Liver (tissue), 9 donors: ENCODE measurements around the gene ACAT1. TPM values are rescaled to one million over a fixed set of nuclear protein-coding genes. Genes with fewer than 3 reads are reported as not detected.

ENCODE experiments used
- DNase-seq: peaks from one replicate; pipeline ENCODE4 v3.0.0-alpha.2; 2017; ENCODE audit warnings: low spot score
- H3K27ac ChIP-seq, 2 donors: one replicate each; pipeline ENCODE4 v1.7.0; 2013; ENCODE audit warnings: inconsistent platforms in 2 of 2, low read length in 2 of 2, control low read depth in 1 of 2, low read depth in 1 of 2, mild to moderate bottlenecking in 1 of 2
- H3K27me3 ChIP-seq, 4 donors: one replicate each; pipeline versions ENCODE4 v1.6.1 to v1.7.0; 2013; ENCODE audit warnings: low read length in 3 of 4, inconsistent platforms in 1 of 4, mild to moderate bottlenecking in 1 of 4, moderate library complexity in 1 of 4; ENCODE audit not compliant: control insufficient read depth in 4 of 4, insufficient read depth in 4 of 4
- H3K36me3 ChIP-seq, 4 donors: one replicate each; pipeline versions ENCODE4 v1.6.1 to v1.7.0; 2013; ENCODE audit warnings: low read length in 3 of 4, mild to moderate bottlenecking in 3 of 4, low read depth in 1 of 4, moderate library complexity in 1 of 4; ENCODE audit not compliant: control insufficient read depth in 4 of 4, insufficient read depth in 3 of 4
- H3K4me1 ChIP-seq, 4 donors: one replicate each; pipeline versions ENCODE4 v1.6.1 to v1.7.0; 2013; ENCODE audit warnings: low read length in 3 of 4, mild to moderate bottlenecking in 3 of 4, moderate library complexity in 1 of 4; ENCODE audit not compliant: control insufficient read depth in 4 of 4, insufficient read depth in 4 of 4
- H3K4me3 ChIP-seq, 3 donors: one replicate each; pipeline versions ENCODE4 v1.6.1 to v1.7.0; 2013; ENCODE audit warnings: low read length in 3 of 3, control low read depth in 1 of 3, low read depth in 1 of 3, mild to moderate bottlenecking in 1 of 3
- H3K9ac ChIP-seq, 2 donors: one replicate each; pipeline ENCODE4 v1.7.0; 2013; ENCODE audit warnings: low read length in 2 of 2, mild to moderate bottlenecking in 2 of 2, moderate library complexity in 2 of 2, control low read depth in 1 of 2, low read depth in 1 of 2
- H3K9me3 ChIP-seq, 4 donors: one replicate each; pipeline versions ENCODE4 v1.6.1 to v1.7.0; 2013; ENCODE audit warnings: low read length in 3 of 4; ENCODE audit not compliant: control insufficient read depth in 4 of 4
- ATF3 ChIP-seq: IDR thresholded peaks from 2 replicates; pipeline ENCODE4 v1.6.1; 2016; ENCODE audit warnings: antibody characterized with exemption
- CTCF ChIP-seq: fragments of 150-350 bp; IDR thresholded peaks from 2 replicates; pipeline ENCODE4 v1.5.1; 2017; ENCODE audit warnings: improper control_type of control experiment, low read depth, low read length; ENCODE audit not compliant: missing input control
- EGR1 ChIP-seq, 2 donors: IDR thresholded peaks; 2 replicates each; pipeline ENCODE4 v1.6.1; 2016 to 2018; ENCODE audit warnings: antibody characterized with exemption in 2 of 2, low read depth in 2 of 2
- FOXA1 ChIP-seq: IDR thresholded peaks from 2 replicates; pipeline ENCODE4 v1.6.1; 2016; ENCODE audit warnings: antibody characterized with exemption
- FOXA2 ChIP-seq: IDR thresholded peaks from 2 replicates; pipeline ENCODE4 v1.6.1; 2016; ENCODE audit warnings: antibody characterized with exemption
- GABPA ChIP-seq, 2 donors: IDR thresholded peaks in 1 of 2; conservative IDR thresholded peaks in 1 of 2; 2 replicates each; pipeline ENCODE4 v1.6.1; 2016; ENCODE audit warnings: antibody characterized with exemption in 2 of 2, mild to moderate bottlenecking in 1 of 2, moderate library complexity in 1 of 2
- HNF4A ChIP-seq, 2 donors: conservative IDR thresholded peaks; 2 replicates each; pipeline ENCODE4 v1.6.1; 2016; ENCODE audit warnings: antibody characterized with exemption in 2 of 2, mild to moderate bottlenecking in 2 of 2
- HNF4G ChIP-seq: IDR thresholded peaks from 2 replicates; pipeline ENCODE4 v1.6.1; 2016; ENCODE audit warnings: antibody characterized with exemption
- JUND ChIP-seq, 2 donors: IDR thresholded peaks; 2 replicates each; pipeline ENCODE4 v1.6.1; 2016; ENCODE audit warnings: antibody characterized with exemption in 2 of 2
- MAX ChIP-seq: IDR thresholded peaks from 2 replicates; pipeline ENCODE4 v1.6.1; 2016; ENCODE audit warnings: antibody characterized with exemption
- NR2F2 ChIP-seq: IDR thresholded peaks from 2 replicates; pipeline ENCODE4 v1.6.1; 2016; ENCODE audit warnings: antibody characterized with exemption
- RAD21 ChIP-seq, 2 donors: IDR thresholded peaks; 2 replicates each; pipeline ENCODE4 v1.6.1; 2016; ENCODE audit warnings: antibody characterized with exemption in 2 of 2, mild to moderate bottlenecking in 2 of 2
- REST ChIP-seq: IDR thresholded peaks from 2 replicates; pipeline ENCODE4 v1.6.1; 2016; ENCODE audit warnings: antibody characterized with exemption, mild to moderate bottlenecking
- RXRA ChIP-seq, 2 donors: IDR thresholded peaks; 2 replicates each; pipeline ENCODE4 v1.6.1; 2017 to 2018; ENCODE audit warnings: antibody characterized with exemption in 2 of 2, mild to moderate bottlenecking in 1 of 2
- SP1 ChIP-seq: IDR thresholded peaks from 2 replicates; pipeline ENCODE4 v1.6.1; 2018; ENCODE audit warnings: antibody characterized with exemption, mild to moderate bottlenecking
- TAF1 ChIP-seq: conservative IDR thresholded peaks from 2 replicates; pipeline ENCODE4 v1.6.1; 2016; ENCODE audit warnings: antibody characterized with exemption, mild to moderate bottlenecking
- YY1 ChIP-seq: IDR thresholded peaks from 2 replicates; pipeline ENCODE4 v1.6.1; 2016; ENCODE audit warnings: antibody characterized with exemption, mild to moderate bottlenecking
- ZBTB33 ChIP-seq: IDR thresholded peaks from 2 replicates; pipeline ENCODE4 v1.6.1; 2016; ENCODE audit warnings: antibody characterized with exemption
- WGBS: extraction: QIAGEN DNeasy Blood & Tissue Kit; methylation state at CpG from one replicate; pipeline ENCODE4 v1.1.7; 2013; 5-methylcytosine and 5-hydroxymethylcytosine counted together
- polyA plus RNA-seq, 2 donors: library from polyadenylated mRNA; stranded (reverse) in 1 of 2; unstranded in 1 of 2; fragments of 200-250 nt in 1 of 2; fragments of >200 nt in 1 of 2; fragmentation: Nextera tagmentation in 1 of 2; extraction: Ambion mirVana in 1 of 2; gene quantifications; one replicate each; pipeline versions ENCODE4 v1.2.1 to v1.2.3, GENCODE V29; 2013 to 2015
- total RNA-seq, 2 donors: library from RNA; depleted of rRNA; stranded (reverse); fragments of >200 nt; gene quantifications; one replicate each; pipeline ENCODE4 v1.2.3, GENCODE V29; 2014
- donor health status: healthy.
- donor health status: healthy.
- donor health status: healthy.
- donor health status: healthy.
- donor health status: healthy.

The ACAT1 gene
- total and polyA plus RNA-seq, 4 donors, result 99.8 to 1,048 (median 575) TPM

GRCh38 chr11:108137212-108137611 lies 15.8 kb downstream of the ACAT1 start:
- H3K4me1 ChIP-seq, result peaks cover 0 to 2% (median 0%) of the 10 kb centered on the region in 4 donors
- no peaks in the 10 kb centered on the region for H3K27me3 ChIP-seq
- no peak for DNase-seq
- 98% methylated on average over 1 of the region's 1 CpG for WGBS
- no peak overlapping the region for H3K9ac ChIP-seq
- H3K27ac ChIP-seq, result no peak overlapping the region
- H3K36me3 ChIP-seq, result peaks cover 18 to 66% (median 45%) of the 10 kb centered on the region in 4 donors
- no peak overlapping the region for H3K4me3 ChIP-seq
- TF ChIP-seq RXRA (IDR thresholded peaks at IDR 0.05), result no peak
- TF ChIP-seq NR2F2, result no peak
- TF ChIP-seq JUND (IDR thresholded peaks at IDR 0.05), result no peak
- TF ChIP-seq ZBTB33, result no peak
- no peak for TF ChIP-seq MAX
- no peak for TF ChIP-seq REST
- TF ChIP-seq HNF4G, result no peak
- TF ChIP-seq GABPA (IDR thresholded peaks at IDR 0.05 in 1 of 2, conservative IDR thresholded peaks at IDR 0.05 in 1 of 2), result no peak
- no peaks in the 10 kb centered on the region for H3K9me3 ChIP-seq

- H3K9me3 ChIP-seq, result no peaks in the 10 kb centered on the region
- no peak overlapping the region for H3K27ac ChIP-seq
- H3K36me3 ChIP-seq, result peaks cover 19 to 78% (median 66%) of the 10 kb centered on the region in 4 donors
- H3K4me1 ChIP-seq, result no peaks in the 10 kb centered on the region
- TF ChIP-seq RAD21 (IDR thresholded peaks at IDR 0.05) (no peak), ATF3 (no peak), REST (no peak), TAF1 (no peak), ZBTB33 (no peak), FOXA2 (no peak), NR2F2 (no peak), MAX (no peak), SP1 (no peak), HNF4A (conservative IDR thresholded peaks at IDR 0.05) (no peak), GABPA (IDR thresholded peaks at IDR 0.05 in 1 of 2, conservative IDR thresholded peaks at IDR 0.05 in 1 of 2) (no peak), CTCF (no peak), JUND (IDR thresholded peaks at IDR 0.05) (no peak), HNF4G (no peak), RXRA (IDR thresholded peaks at IDR 0.05) (no peak), EGR1 (IDR thresholded peaks at IDR 0.05; ENCODE audit: low read depth in 2 of 2) (no peak), FOXA1 (no peak), YY1 (no peak)
- WGBS, result 97% methylated on average over 7 of the region's 7 CpGs
- H3K4me3 ChIP-seq, result no peak overlapping the region
- no peak for DNase-seq
- H3K9ac ChIP-seq, result no peak overlapping the region
- no peaks in the 10 kb centered on the region for H3K27me3 ChIP-seq
Measured at GRCh38 chr11:108142304-108142703, 20.9 kb downstream of the ACAT1 start.
